Peyer's patch (tissue), 4 donors: ENCODE measurements around the gene CAPRIN1.

Experiments used
- CTCF ChIP-seq, 6 experiments: fragments of 450-650 bp in 4 of 6; fragments of 200-600 bp in 2 of 6; sonication (generic) in 1 of 6; IDR thresholded peaks; one replicate each; pipeline ENCODE4 v1.5.1; 2017 to 2019; ENCODE audit warnings: antibody characterized with exemption in 6 of 6, mild to moderate bottlenecking in 3 of 6, moderate library complexity in 1 of 6
- POLR2A ChIP-seq, 2 donors: fragments of 450-650 bp; IDR thresholded peaks; one replicate each; pipeline ENCODE4 v1.5.1; 2017; ENCODE audit warnings: antibody characterized with exemption in 2 of 2, mild to moderate bottlenecking in 2 of 2, moderate library complexity in 2 of 2

- TF ChIP-seq CTCF (IDR thresholded peaks at IDR 0.05) (peak in 1 of 6 experiments; percentile 10), POLR2A (IDR thresholded peaks at IDR 0.05) (no peak)
These were observed 49.1 kb upstream of the CAPRIN1 start for GRCh38 chr11:34002420-34002819.
